PFSK-1 (cell line): ENCODE results near the gene PROSER2.

ENCODE experiments used
- FOXP2 ChIP-seq: optimal IDR thresholded peaks from 2 replicates; pipeline ENCODE3; 2011; ENCODE audit warnings: borderline replicate concordance, control low read depth, inconsistent platforms; ENCODE audit not compliant: insufficient read depth; ENCODE audit errors: extremely low read length, extremely low read depth
- POLR2AphosphoS5 ChIP-seq: IDR thresholded peaks from 2 replicates; pipeline ENCODE4 v1.6.1; 2012; ENCODE audit warnings: low read depth, mild to moderate bottlenecking, control low read depth, low read length, moderate library complexity
- SIN3A ChIP-seq: IDR thresholded peaks from 2 replicates; pipeline ENCODE4 v1.6.1; 2012; ENCODE audit warnings: mild to moderate bottlenecking, low read length, moderate library complexity, borderline replicate concordance; ENCODE audit not compliant: insufficient read depth
- TAF1 ChIP-seq: IDR thresholded peaks from 2 replicates; pipeline ENCODE4 v1.6.1; 2012; ENCODE audit warnings: low read length, control low read depth, borderline replicate concordance; ENCODE audit not compliant: insufficient read depth
- TF ChIP-seq, protein P1 (sequence below), 2 experiments: IDR thresholded peaks; 2 replicates each; pipeline versions ENCODE4 v1.6.1 to v1.8.0; 2011 to 2012; ENCODE audit warnings: low read depth in 2 of 2, low read length in 2 of 2, control low read depth in 1 of 2, inconsistent platforms in 1 of 2, mild to moderate bottlenecking in 1 of 2, moderate library complexity in 1 of 2; ENCODE audit not compliant: insufficient read depth in 1 of 2

The PROSER2 gene

DNA sequence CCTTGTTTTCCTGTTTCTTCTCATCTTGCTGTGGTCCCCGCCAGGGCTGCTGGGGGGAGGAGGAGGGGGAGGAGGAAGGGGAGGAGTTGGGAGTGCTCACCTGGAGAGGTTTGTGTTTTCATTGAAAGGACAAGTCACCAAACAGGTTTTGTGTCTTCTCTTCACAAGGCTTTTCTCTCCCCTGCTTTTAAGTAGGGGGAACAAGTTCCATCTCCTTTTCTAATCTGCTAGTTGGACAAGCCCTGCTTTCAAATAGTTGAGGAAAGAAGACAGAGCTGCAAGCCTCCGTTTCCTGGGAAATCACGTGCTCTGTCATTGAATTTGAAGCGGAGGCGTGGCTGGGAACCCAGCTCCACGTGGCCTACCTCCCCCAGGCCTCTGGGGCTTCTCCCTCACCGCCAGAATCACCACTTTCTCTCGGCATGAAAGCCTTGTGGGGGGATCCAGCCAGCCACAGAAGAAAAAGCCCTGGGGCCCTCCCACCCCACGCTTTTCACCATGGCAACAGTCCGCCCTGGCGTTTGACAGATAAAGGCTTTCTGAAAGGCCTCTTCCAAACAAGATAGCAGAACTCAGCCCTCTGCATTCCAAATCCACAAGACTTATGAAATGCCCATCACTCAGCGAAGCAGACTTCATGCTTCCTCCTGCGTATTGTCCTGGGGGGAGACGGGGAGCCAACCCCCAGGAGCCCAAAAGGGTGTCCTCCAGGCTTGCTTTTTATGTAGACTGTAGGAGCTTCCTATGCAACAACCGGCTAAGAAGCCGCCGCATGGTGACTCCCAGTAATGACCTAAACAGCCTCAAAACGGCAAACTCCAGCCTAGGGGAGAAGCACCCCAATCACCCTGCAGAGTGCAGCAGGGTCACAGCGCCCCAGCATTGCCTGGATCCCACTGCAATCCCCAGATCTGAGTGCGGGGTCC, 51.7 kb downstream of the PROSER2 start:
- TF ChIP-seq TAF1 = no peak
- no peak for TF ChIP-seq POLR2AphosphoS5
- no peak for TF ChIP-seq FOXP2
- TF ChIP-seq, protein P1, sequence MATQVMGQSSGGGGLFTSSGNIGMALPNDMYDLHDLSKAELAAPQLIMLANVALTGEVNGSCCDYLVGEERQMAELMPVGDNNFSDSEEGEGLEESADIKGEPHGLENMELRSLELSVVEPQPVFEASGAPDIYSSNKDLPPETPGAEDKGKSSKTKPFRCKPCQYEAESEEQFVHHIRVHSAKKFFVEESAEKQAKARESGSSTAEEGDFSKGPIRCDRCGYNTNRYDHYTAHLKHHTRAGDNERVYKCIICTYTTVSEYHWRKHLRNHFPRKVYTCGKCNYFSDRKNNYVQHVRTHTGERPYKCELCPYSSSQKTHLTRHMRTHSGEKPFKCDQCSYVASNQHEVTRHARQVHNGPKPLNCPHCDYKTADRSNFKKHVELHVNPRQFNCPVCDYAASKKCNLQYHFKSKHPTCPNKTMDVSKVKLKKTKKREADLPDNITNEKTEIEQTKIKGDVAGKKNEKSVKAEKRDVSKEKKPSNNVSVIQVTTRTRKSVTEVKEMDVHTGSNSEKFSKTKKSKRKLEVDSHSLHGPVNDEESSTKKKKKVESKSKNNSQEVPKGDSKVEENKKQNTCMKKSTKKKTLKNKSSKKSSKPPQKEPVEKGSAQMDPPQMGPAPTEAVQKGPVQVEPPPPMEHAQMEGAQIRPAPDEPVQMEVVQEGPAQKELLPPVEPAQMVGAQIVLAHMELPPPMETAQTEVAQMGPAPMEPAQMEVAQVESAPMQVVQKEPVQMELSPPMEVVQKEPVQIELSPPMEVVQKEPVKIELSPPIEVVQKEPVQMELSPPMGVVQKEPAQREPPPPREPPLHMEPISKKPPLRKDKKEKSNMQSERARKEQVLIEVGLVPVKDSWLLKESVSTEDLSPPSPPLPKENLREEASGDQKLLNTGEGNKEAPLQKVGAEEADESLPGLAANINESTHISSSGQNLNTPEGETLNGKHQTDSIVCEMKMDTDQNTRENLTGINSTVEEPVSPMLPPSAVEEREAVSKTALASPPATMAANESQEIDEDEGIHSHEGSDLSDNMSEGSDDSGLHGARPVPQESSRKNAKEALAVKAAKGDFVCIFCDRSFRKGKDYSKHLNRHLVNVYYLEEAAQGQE (IDR thresholded peaks at IDR 0.05; ENCODE audit: insufficient read depth in 1 of 2, low read depth in 2 of 2, low read length in 2 of 2) = no peak
- no peak for TF ChIP-seq SIN3A

DNA sequence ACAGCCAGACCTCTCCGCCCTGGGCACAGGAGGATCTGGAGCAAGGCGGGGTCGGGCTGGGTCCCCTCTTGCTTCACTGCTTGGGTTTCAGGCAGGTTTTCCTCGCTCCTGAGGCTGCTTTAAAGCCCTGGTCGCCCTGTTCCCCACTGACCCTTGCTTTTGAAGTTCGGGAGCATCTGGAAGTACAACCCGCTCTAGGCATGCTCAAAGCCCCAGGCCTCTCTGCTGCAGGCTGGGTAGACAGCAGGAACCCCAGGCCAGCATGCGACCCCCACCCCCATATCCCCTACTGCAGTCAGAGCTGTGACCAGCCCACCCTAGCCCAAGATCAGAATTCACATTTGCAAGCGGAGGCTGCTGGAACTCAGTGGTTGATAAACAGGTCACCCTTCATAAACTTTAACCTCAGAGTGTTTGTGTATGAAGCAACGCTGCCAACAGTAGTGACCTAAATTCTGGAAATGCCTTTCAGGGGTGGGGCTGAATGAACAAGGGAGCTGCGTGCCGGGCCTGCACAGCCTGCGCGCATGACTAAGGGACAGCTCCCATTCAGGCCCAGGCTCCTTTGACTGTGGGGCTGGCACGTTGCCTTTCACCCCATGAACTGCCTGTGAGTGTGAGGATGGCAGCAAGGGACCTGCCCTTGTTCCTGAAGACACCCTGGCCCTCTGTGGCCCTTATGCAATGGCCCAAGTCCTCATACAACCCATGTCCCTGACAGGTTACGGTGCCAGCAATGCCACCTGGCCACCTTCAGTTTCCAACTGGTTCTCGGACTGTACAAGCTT, 52.5 kb downstream of the PROSER2 start:
- TF ChIP-seq, protein P1 (IDR thresholded peaks at IDR 0.05; ENCODE audit: insufficient read depth in 1 of 2, low read depth in 2 of 2, low read length in 2 of 2) = no peak
- TF ChIP-seq SIN3A = no peak
- TF ChIP-seq TAF1 = no peak
- TF ChIP-seq FOXP2 = no peak
- TF ChIP-seq POLR2AphosphoS5 = no peak

DNA sequence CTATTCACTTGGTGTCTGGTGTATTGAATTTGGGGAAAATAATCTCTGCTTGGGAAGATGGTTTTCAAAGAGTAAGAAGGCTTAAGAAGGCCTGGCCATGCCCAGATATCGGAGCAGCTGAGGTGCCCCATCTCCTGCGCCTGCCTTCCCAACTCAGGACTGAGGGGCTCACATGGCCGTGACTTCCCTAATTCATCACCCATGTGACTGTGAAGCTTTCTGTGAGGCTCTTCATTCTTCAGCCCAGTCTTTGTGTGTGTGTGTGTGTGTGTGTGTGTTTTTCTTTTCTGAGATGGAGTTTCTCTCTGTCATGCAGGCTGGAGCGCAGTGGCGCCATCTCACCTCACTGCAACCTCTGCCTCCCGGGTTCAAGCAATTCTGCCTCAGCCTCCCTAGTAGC, 53.2 kb downstream of the PROSER2 start:
- TF ChIP-seq TAF1 = no peak
- no peak for TF ChIP-seq POLR2AphosphoS5
- TF ChIP-seq, protein P1 (IDR thresholded peaks at IDR 0.05; ENCODE audit: insufficient read depth in 1 of 2, low read depth in 2 of 2, low read length in 2 of 2) = no peak
- no peak for TF ChIP-seq FOXP2
- TF ChIP-seq SIN3A = no peak

DNA sequence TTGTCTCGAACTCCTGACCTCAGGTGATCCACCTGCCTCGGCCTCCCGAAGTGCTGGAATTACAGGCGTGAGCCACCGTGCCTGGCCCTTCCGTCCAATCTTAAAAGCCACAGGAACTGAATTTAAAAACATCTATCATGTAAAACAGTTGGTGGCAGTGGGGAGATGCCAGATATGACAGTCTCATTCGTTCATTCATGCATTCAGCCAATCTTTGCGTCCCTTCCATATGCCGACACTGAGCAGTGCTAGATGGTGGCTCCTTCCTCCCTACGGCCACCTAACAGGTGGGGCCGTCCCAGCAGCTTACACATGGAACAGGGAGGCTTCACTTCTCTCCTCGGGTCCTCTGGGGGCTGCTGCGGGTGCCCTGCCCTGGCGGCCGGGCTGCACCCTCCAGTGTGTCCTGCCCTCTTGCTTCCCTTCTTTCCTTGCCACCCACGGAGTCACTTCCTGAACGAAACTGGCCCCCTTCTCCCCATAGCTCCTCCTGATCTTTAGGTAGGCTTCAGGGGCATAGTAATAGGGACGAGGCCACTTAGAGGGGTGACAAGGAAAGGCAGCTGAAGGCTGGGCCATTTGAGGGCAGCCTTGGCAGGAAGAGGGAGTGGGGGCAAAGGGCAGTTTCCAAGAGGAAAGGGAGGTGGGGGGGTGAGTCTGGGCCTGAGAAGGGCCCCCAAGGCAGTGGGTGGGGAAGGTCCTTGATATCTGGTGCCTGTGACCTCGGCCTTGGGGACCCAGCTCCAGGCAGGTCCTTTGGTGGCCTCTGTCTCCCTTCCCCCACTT, 53.8 kb downstream of the PROSER2 start:
- TF ChIP-seq FOXP2 (no peak), POLR2AphosphoS5 (no peak), SIN3A (no peak), TAF1 (no peak)
- TF ChIP-seq, protein P1 (IDR thresholded peaks at IDR 0.05; ENCODE audit: insufficient read depth in 1 of 2, low read depth in 2 of 2, low read length in 2 of 2) = no peak
